ENCODE results near the gene MMEL1.

The MMEL1 gene

GRCh38 chr1:2542246-2542915 is 90.4 kb downstream of the MMEL1 start:
- H3K4me3 ChIP-seq (ENCODE audit: control insufficient read depth, low read depth, low read length), result no peak overlapping the region
- no peak for DNase-seq (ENCODE audit: low read depth)
- TF ChIP-seq CTCF (IDR thresholded peaks at IDR 0.05; ENCODE audit: control insufficient read depth, insufficient read depth, low read depth, low read length, missing control alignments), result no peak

GRCh38 chr1:2541619-2542245 is 91.1 kb downstream of the MMEL1 start:
- no peak for TF ChIP-seq CTCF (IDR thresholded peaks at IDR 0.05; ENCODE audit: control insufficient read depth, insufficient read depth, low read depth, low read length, missing control alignments)
- no peak for DNase-seq (ENCODE audit: low read depth)
- H3K4me3 ChIP-seq (ENCODE audit: control insufficient read depth, low read depth, low read length), result no peak overlapping the region

- H3K4me3 ChIP-seq (ENCODE audit: control insufficient read depth, low read depth, low read length), result no peak overlapping the region
- no peak for TF ChIP-seq CTCF (IDR thresholded peaks at IDR 0.05; ENCODE audit: control insufficient read depth, insufficient read depth, low read depth, low read length, missing control alignments)
- no peak for DNase-seq (ENCODE audit: low read depth)
These were observed 91.9 kb downstream of the MMEL1 start for GRCh38 chr1:2540816-2541492.
